ENCODE data around the gene RSPO3.

DNA sequence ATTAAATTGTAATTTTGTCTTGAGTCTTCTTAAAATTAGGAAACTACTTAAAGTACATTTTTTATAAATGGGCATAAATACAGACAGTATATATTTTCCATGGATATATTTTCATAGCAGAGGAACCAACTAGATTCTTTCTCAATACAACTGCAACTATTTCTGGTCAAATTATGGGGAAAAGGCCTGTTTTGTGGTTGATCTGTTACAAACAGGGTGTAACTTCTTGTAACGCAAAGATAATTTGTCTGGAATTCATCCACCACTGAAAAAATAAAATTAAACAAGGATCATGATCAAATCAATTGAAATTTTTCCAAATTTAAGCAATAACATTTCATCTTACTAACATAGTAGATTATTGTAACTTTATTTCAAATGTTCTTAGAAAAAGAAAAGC is 81.0 kb downstream of the RSPO3 start:
- no peak for TF ChIP-seq GATA2 (IDR thresholded peaks at IDR 0.05; ENCODE audit: low read depth, low read length)
- TF ChIP-seq GATA3 (IDR thresholded peaks at IDR 0.05; ENCODE audit: low read depth, low read length): no peak

Measured in SH-SY5Y (cell line).